ENCODE measurements around the gene IGSF11. TPM values are rescaled to one million over a fixed set of nuclear protein-coding genes. Genes with fewer than 3 reads are reported as not detected.

IGSF11 gene
- total RNA-seq, 1 experiment from 2014 or later: 0.66 TPM

DNA sequence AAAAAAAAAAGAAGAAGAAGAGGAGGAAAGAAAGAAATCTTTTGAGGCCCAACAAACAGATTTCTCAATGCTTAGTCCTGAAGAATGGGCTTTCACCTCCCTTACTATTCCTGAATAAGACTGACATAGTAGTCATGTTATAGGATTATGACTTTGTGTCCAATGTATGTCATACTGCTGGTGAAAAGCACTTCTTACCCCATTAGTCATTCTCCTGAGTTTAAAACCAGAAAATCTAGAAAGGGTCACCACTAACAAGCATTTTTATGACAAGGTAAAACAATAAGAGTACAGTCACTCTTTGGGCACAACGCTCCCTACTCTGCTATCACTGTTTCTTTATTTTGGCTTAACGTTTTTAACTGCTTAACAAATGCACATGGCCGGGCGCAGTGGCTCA, 88.2 kb downstream of the IGSF11 start:
- Histone ChIP-seq H3K36me3 (ENCODE audit: low read depth, low read length) (no peaks in the 10 kb centered on the region), H3K9ac (ENCODE audit: low read length) (no peak overlapping the region), H2AFZ (ENCODE audit: low read length) (no peak overlapping the region), H3K9me2 (replicated peaks; ENCODE audit: low read length) (no peaks in the 10 kb centered on the region), H3K9me3 (ENCODE audit: low read length) (no peaks in the 10 kb centered on the region), H3K79me2 (ENCODE audit: low read length) (no peaks in the 10 kb centered on the region), H3K4me3 (ENCODE audit: low read length) (no peak overlapping the region), H3F3A (ENCODE audit: low read length, unreplicated experiment) (no peaks in the 10 kb centered on the region), H3K4me2 (ENCODE audit: low read length) (no peak overlapping the region), H3K4me1 (ENCODE audit: insufficient read depth, low read length) (peaks cover 4% of the 10 kb centered on the region; the same call in 1 of the 2 replicates), H3K27me3 (ENCODE audit: low read length) (peaks cover 10% of the 10 kb centered on the region; the same call in 1 of the 2 replicates), H4K20me1 (ENCODE audit: low read length) (no peaks in the 10 kb centered on the region), H3K27ac (ENCODE audit: low read length) (no peak overlapping the region)
- ATAC-seq (no peak), DNase-seq (peak; percentile 74)
- intact Hi-C loops (cut with micrococcal nuclease): no loop called here
- TF ChIP-seq EZH2 (IDR thresholded peaks at IDR 0.05; ENCODE audit: low read length, unreplicated experiment) (no peak), CTCF (conservative IDR thresholded peaks at IDR 0.05; ENCODE audit: low read depth, low read length) (no peak), EZH2phosphoT487 (IDR thresholded peaks at IDR 0.05; ENCODE audit: borderline replicate concordance, low read length) (no peak)
- no TSS peak for BruUV-seq (replicated peaks)
- ChIA-PET POLR2A (ENCODE audit: unreplicated experiment) (no interaction called here), CTCF (no interaction called here)

DNA sequence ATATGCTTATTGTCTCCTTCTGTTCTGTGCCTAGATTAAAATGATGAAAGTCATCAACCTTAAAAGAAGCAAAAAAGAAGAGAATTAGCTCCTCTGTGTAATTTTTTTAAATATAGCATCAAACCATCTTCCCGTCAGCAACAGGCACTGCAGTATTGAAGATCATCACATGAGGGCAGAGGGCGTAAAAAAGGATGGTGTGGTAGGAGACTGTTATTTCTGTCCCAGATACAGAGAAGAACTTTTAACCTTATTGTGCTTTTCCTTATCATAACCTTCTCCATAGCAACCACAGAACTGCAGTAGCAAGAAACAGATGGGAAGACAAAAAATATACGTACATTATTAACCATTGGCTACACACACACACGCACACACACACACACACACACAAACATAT, 88.8 kb downstream of the IGSF11 start:
- Histone ChIP-seq H3K4me2 (ENCODE audit: low read length) (no peak overlapping the region), H3K4me1 (ENCODE audit: insufficient read depth, low read length) (peaks cover 4% of the 10 kb centered on the region; the same call in 1 of the 2 replicates), H3K27me3 (ENCODE audit: low read length) (peaks cover 10% of the 10 kb centered on the region; the same call in 1 of the 2 replicates), H3K36me3 (ENCODE audit: low read depth, low read length) (no peaks in the 10 kb centered on the region), H3K9ac (ENCODE audit: low read length) (no peak overlapping the region), H3K9me2 (replicated peaks; ENCODE audit: low read length) (no peaks in the 10 kb centered on the region), H3K27ac (ENCODE audit: low read length) (no peak overlapping the region), H3K79me2 (ENCODE audit: low read length) (no peaks in the 10 kb centered on the region), H4K20me1 (ENCODE audit: low read length) (no peaks in the 10 kb centered on the region), H2AFZ (ENCODE audit: low read length) (no peak overlapping the region), H3K9me3 (ENCODE audit: low read length) (no peaks in the 10 kb centered on the region), H3K4me3 (ENCODE audit: low read length) (no peak overlapping the region), H3F3A (ENCODE audit: low read length, unreplicated experiment) (no peaks in the 10 kb centered on the region)
- ATAC-seq (no peak), DNase-seq (no peak)
- ChIA-PET CTCF (no interaction called here), POLR2A (ENCODE audit: unreplicated experiment) (no interaction called here)
- intact Hi-C loops (cut with micrococcal nuclease): no loop called here
- TF ChIP-seq EZH2 (IDR thresholded peaks at IDR 0.05; ENCODE audit: low read length, unreplicated experiment) (no peak), EZH2phosphoT487 (IDR thresholded peaks at IDR 0.05; ENCODE audit: borderline replicate concordance, low read length) (no peak), CTCF (conservative IDR thresholded peaks at IDR 0.05; ENCODE audit: low read depth, low read length) (no peak)
- BruUV-seq (replicated peaks): no TSS peak

- no peak for TF ChIP-seq CTCF (conservative IDR thresholded peaks at IDR 0.05; ENCODE audit: low read depth, low read length)
- no peak for TF ChIP-seq EZH2phosphoT487 (IDR thresholded peaks at IDR 0.05; ENCODE audit: borderline replicate concordance, low read length)
- POLR2A ChIA-PET (ENCODE audit: unreplicated experiment): no interaction called here
- H3K9me3 ChIP-seq (ENCODE audit: low read length): no peaks in the 10 kb centered on the region
- H3K4me1 ChIP-seq (ENCODE audit: insufficient read depth, low read length): peaks cover 8% of the 10 kb centered on the region
- no peaks in the 10 kb centered on the region for H3K79me2 ChIP-seq (ENCODE audit: low read length)
- no peak overlapping the region for H3K4me3 ChIP-seq (ENCODE audit: low read length)
- BruUV-seq (replicated peaks): no TSS peak
- intact Hi-C loops (cut with micrococcal nuclease): no loop called here
- DNase-seq (no peak), ATAC-seq (no peak)
- H3K27me3 ChIP-seq (ENCODE audit: low read length): peaks cover 10% of the 10 kb centered on the region; the same call in 1 of the 2 replicates
- CTCF ChIA-PET: no interaction called here
- H3K9me2 ChIP-seq (replicated peaks; ENCODE audit: low read length): no peaks in the 10 kb centered on the region
- no peaks in the 10 kb centered on the region for H4K20me1 ChIP-seq (ENCODE audit: low read length)
- no peak overlapping the region for H2AFZ ChIP-seq (ENCODE audit: low read length)
- no peak overlapping the region for H3K4me2 ChIP-seq (ENCODE audit: low read length)
- no peak overlapping the region for H3K9ac ChIP-seq (ENCODE audit: low read length)
- no peaks in the 10 kb centered on the region for H3K36me3 ChIP-seq (ENCODE audit: low read depth, low read length)
- H3K27ac ChIP-seq (ENCODE audit: low read length): no peak overlapping the region
- H3F3A ChIP-seq (ENCODE audit: low read length, unreplicated experiment): no peaks in the 10 kb centered on the region
Measured at GRCh38 chr3:118943597-118943996, 91.0 kb downstream of the IGSF11 start.
